ENCODE measurements around the gene MRPL4.

Gene MRPL4

DNA sequence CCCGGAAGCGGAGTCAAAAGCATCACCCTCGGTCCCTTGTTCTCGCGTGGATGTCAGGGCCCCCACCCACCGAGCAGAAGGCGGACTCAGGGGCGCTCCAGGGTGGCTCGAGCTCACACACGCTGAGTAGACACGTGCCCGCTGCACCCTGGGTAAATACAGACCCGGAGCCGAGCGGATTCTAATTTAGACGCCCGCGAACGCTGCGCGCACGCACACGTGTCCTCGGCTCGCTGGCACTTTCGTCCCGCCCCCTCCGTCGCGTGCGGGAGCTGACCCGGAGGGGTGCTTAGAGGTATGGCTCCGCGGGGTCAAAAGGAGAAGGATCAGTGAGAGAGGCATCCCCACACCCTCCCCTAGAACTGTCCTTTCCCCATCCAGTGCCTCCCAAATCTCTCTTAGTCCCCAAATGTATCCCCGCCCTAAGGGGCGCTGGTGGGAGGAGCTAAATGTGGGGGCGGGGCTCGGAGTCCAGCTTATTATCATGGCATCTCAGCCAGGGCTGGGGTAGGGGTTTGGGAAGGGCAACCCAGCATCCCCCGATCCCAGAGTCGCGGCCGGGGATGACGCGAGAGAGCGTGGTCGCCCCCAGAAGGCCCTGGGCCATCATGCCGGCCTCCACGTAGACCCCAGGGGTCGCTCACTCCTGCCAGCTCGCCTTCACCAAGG lies 37.3 kb downstream of the MRPL4 start:
- DNase-seq (ENCODE audit: low read depth), result peak; percentile 60

DNA sequence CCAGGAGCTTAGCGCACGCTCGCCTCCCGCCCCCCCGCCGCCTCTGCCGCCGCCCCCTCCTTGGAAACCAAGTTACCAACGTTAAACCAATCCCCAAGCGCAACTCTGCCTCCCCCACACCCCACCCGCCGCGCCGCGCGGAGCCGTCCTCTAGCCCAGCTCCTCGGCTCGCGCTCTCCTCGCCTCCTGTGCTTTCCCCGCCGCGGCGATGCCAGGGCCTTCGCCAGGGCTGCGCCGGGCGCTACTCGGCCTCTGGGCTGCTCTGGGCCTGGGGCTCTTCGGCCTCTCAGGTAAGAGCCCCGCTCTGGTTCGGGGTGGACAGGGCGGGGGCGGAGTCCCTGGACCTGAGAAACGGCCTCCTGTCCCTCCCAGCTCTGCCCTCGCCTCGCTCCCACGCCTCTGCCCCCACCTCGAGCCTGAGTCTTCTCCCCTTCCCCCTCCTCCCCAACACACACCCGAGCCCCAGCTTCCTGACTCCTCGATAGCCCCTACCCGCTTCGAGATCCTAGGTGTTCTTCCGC lies 37.9 kb downstream of the MRPL4 start, which contains the start of gene ICAM5:
TSS of gene ICAM5 (plus strand) at position 117 of the 521 bp plus-strand sequence. CDS start at position 209, 92 bp downstream.
- peak; percentile 73 for DNase-seq (ENCODE audit: low read depth)

DNA sequence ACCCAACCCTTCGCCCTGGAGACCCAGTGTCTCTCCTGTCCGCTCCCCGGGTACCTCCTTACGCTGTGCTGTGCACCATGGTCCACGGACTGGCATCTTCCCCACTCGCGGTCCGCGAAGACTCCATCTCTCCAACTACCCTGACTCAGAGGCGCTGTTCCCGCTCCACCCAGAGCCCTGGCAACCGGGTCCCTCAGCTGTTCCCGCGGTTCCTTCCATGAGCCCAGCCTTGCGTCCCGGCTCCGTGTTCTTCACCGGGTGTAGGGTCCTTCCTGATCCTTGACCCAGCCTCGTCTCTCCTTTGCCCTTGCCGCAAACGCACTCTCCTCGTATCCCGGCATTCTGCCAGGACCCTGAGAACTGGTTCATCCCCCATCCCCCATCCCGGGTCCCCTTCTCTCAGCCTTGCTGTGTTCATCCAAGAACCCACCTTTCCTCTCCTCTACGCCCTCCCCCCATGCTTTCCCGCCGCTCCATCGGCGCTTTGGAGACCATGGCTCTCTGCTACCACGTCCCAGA lies 38.4 kb downstream of the MRPL4 start:
- DNase-seq (ENCODE audit: low read depth), result no peak

DNA sequence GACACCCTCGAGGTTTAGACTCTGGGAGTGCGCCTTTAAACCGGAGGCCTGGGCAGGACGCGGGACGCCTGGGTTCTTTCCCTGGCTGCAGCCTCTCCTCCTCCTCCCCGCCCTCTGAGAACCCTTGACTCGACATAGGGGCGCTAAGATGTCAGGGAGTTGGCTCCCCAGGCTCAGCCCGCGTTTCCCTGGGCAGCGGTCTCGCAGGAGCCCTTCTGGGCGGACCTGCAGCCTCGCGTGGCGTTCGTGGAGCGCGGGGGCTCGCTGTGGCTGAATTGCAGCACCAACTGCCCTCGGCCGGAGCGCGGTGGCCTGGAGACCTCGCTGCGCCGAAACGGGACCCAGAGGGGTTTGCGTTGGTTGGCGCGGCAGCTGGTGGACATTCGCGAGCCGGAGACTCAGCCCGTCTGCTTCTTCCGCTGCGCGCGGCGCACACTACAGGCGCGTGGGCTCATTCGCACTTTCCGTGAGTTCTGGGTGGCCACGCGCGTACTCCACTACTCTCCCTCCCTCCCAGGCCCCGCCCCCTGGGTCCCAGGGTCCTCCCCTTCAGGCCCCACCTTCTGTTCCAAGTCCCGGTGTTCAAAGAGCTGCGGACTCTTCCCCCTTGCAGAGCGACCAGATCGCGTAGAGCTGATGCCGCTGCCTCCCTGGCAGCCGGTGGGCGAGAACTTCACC lies 39.0 kb downstream of the MRPL4 start:
- DNase-seq (ENCODE audit: low read depth), result peak; percentile 54

DNA sequence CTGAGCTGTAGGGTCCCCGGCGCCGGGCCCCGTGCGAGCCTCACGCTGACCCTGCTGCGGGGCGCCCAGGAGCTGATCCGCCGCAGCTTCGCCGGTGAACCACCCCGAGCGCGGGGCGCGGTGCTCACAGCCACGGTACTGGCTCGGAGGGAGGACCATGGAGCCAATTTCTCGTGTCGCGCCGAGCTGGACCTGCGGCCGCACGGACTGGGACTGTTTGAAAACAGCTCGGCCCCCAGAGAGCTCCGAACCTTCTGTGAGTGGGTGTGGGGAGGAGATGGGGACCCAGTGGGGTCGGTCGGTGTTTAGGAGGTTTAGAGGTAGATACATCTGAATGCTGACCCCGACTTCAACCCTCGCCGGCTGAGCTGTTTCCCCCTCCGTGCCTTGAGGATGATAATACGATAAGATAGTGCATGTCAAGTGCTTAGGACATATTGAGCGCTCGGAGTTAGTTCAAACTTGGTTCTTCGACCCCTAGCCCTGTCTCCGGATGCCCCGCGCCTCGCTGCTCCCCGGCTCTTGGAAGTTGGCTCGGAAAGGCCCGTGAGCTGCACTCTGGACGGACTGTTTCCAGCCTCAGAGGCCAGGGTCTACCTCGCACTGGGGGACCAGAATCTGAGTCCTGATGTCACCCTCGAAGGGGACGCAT lies 39.7 kb downstream of the MRPL4 start:
- DNase-seq (ENCODE audit: low read depth), result no peak

DNA sequence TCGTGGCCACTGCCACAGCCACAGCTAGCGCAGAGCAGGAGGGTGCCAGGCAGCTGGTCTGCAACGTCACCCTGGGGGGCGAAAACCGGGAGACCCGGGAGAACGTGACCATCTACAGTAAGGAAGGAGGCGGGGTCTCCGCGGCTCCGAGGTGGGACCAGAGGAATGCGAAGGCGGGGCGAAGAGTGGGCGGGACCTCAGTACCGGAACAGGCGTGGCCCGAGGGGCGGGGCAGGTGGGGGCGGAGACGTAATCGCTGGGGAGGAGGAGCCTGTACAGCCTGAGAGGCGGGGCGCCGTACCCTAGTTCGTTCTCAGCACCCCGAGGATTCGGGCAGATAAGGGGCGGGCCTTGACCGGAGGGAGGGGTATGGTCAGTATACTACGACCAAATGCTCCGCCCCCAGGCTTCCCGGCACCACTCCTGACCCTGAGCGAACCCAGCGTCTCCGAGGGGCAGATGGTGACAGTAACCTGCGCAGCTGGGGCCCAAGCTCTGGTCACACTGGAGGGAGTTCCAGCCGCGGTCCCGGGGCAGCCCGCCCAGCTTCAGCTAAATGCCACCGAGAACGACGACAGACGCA lies 40.3 kb downstream of the MRPL4 start:
- DNase-seq (ENCODE audit: low read depth), result peak; percentile 58

DNA sequence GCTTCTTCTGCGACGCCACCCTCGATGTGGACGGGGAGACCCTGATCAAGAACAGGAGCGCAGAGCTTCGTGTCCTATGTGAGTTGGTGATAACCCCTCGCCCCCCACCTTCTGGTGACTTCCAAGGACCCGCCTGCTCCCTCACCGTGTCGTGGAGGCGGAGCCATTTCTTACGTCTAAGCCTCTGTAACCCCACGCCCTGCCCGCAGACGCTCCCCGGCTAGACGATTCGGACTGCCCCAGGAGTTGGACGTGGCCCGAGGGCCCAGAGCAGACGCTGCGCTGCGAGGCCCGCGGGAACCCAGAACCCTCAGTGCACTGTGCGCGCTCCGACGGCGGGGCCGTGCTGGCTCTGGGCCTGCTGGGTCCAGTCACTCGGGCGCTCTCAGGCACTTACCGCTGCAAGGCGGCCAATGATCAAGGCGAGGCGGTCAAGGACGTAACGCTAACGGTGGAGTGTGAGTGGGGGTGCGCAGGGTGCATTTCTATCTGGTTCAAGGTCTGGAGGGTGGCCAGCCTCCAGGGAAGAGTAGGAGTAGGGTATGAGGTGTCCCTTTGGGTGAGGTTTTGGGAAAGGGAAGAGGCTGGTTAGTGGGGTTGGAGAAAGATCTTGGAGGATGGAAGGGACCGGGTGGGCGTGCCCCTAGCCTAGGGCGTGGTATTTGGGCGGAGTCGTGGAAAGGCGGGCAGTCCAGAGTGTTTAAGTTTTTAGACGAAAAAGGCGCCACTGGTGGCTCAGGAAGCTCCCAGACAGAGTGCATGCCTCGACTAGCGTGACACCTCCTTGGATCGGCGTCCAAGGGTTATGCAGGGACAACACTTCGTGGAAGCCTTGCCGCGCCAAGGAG lies 41.0 kb downstream of the MRPL4 start:
- no peak for DNase-seq (ENCODE audit: low read depth)

DNA sequence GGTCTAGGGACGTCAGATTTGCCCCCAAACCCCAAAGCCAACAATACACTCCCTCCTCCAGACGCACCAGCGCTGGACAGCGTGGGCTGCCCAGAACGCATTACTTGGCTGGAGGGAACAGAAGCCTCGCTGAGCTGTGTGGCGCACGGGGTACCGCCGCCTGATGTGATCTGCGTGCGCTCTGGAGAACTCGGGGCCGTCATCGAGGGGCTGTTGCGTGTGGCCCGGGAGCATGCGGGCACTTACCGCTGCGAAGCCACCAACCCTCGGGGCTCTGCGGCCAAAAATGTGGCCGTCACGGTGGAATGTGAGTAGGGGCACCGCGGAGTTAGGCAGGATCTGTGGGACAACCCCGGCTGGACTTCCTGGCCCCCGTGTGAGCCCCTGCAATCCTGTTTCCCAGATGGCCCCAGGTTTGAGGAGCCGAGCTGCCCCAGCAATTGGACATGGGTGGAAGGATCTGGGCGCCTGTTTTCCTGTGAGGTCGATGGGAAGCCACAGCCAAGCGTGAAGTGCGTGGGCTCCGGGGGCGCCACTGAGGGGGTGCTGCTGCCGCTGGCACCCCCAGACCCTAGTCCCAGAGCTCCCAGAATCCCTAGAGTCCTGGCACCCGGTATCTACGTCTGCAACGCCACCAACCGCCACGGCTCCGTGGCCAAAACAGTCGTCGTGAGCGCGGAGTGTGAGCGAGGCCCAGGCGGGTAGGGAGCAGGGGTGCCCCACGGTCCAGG lies 41.8 kb downstream of the MRPL4 start:
- no peak for DNase-seq (ENCODE audit: low read depth)

DNA sequence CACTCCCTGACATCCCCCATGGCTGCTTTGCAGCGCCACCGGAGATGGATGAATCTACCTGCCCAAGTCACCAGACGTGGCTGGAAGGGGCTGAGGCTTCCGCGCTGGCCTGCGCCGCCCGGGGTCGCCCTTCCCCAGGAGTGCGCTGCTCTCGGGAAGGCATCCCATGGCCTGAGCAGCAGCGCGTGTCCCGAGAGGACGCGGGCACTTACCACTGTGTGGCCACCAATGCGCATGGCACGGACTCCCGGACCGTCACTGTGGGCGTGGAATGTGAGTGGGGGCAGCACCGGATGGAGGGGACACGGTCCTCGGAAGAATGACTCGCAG lies 42.3 kb downstream of the MRPL4 start:
- no peak for DNase-seq (ENCODE audit: low read depth)

DNA sequence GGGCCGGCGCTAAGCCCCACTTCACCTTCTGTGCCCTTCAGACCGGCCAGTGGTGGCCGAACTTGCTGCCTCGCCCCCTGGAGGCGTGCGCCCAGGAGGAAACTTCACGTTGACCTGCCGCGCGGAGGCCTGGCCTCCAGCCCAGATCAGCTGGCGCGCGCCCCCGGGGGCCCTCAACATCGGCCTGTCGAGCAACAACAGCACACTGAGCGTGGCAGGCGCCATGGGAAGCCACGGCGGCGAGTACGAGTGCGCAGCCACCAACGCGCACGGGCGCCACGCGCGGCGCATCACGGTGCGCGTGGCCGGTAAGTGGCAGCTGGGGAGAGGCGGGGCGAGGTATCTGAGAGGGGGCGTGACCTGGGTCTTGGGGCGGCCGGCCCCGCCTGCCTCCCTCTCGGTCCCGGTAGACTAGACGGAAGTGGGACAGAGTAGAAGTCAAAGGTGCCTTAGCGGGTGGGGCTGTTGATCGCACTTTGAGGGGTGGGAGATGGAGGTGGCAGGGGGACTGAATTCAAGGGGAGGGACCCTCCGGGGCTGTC lies 43.4 kb downstream of the MRPL4 start:
- DNase-seq (ENCODE audit: low read depth), result peak; percentile 50

DNA sequence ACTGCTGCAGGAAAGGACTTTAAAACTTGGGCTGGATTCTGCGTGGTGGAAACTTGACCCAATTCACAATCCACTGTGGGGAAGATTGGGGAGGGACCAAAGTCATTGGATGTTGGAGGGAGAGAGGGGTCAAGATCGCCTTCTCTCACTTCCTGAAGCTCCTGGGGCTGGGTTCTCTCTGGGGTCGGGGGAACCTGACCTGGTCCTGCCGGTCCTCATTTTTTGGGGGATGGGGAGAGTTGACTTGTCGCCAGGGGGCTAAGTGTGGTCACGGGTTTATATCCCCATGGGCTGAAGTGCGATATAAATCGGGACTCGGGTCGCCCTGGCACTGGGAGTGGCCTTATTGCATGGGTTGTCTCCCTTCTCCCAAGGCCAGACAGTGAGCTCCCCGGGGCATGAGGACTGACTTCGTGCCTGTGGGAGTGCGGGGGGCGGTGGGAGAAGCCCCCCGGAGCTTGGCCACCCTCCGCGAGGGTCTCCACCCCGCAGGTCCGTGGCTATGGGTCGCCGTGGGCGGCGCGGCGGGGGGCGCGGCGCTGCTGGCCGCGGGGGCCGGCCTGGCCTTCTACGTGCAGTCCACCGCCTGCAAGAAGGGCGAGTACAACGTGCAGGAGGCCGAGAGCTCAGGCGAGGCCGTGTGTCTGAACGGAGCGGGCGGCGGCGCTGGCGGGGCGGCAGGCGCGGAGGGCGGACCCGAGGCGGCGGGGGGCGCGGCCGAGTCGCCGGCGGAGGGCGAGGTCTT lies 44.0 kb downstream of the MRPL4 start:
- no peak for DNase-seq (ENCODE audit: low read depth)

DNA sequence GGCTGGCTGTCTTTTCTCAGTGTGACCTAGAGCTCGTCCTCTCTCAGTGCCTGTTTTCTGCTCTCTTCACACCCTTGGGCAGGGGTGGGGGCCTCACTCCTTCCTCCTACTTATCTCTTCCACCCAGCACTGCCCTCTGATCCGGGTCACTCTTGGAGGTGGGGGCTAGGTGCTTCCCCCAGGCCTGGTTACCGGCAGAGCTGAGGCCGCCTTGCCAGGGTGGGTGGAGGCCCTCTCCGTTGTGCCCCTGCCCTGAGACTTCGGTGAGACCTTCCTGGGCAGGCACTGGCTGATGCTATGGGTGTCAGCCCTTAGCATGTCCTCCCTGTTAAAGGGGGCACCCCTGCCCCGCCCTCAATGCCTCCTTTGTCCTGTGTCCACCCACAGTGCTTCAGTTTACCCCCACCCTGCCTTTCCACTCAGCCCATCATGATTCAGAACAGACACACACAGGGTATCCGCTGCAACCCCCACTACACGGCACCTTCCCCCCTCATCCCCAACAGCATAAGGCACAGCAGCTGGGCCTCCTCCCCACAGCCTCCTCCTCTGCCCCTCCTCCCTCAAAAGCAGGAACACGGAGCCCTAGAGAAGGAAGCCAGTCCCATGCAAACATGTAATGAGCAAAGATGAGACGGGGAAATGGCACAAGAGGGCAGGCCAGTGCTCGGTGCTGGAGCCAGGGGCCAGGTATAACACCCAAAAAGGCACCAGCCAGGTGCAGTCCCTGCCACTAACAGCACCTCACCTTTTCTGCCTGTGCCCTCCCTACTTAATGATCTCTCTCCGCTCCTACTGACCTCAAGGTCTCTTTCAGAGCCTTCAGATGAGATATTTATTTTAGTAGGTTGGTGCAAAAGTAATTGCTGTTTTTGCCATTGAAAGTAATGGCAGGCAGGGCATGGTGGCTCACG lies 47.8 kb downstream of the MRPL4 start:
- DNase-seq (ENCODE audit: low read depth), result no peak

DNA sequence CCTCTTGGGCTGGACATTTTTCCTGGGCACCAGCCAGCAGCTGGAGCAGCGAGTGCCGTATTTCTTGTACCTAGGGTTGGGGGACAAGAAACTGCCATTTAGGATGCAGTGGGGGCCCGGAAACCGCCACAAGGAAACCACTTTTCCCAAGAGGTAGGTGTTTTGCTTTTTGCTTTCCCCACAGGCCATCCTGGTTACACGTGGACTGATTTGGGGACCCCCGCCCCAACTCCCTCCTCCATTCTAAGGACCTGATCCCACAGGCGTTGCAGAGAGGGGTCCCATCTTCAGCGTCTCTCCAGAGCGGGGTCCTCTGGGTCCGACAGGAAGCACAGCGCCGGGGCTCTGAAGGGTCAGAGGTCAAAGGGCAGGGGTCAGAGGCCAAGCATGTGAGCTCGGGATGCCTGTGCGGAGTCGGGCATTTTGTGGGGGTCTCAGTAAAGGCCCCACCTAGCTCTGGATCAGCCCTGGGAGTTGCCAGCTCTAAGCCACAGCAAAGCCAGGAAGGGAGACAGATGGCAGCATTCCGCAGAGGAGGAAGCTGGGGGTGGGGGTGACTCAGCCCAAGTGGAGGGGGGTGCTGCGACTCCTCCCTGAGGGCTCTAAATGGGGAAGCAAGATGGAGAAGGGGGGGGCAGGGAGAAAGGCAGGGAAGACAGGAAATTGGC lies 53.3 kb downstream of the MRPL4 start:
- DNase-seq (ENCODE audit: low read depth), result no peak

DNA sequence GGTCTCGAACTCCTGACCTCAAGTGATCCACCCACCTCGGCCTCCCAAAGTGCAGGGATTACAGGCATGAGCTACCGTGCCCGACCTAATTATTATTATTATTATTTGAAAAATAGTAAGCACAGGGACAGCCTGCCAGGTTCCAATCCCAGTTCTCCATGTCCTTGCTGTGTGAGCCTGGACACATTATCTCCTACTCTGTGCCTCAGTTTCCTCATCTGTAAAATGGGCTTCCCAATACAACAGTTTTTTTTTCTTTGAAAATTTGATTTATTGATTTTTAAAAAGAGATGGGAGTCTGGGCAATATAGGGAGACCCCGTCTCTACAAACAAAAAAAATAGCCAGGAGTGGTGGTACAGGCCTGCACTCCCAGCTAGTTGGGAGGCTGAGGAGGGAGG lies 54.3 kb downstream of the MRPL4 start:
- DNase-seq (ENCODE audit: low read depth), result no peak

DNA sequence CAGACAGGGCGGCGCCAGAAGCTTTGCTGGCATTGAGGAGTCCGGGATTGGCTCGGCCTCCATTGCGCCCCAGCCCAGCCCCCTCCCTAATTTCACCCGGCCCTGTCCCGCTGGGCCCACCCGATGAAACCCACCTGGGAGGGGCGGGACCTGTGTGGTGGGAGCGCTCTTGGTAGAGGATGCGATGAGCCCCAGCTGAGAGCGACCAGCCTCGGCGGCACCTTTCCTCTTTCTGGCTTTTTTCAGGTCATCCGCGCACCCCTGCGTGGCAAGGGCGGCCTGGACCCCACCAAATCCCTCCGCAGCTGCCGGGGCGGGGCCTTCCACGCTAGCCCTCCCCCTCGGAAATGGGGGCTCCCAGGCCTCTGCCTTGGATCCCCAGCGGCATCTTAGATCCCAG lies 57.4 kb downstream of the MRPL4 start, which contains the start of gene ZGLP1:
TSS of gene ZGLP1 (minus strand) at position 393 of the 400 bp plus-strand sequence.
- no peak for DNase-seq (ENCODE audit: low read depth)

Measured in stimulated activated CD4-positive, alpha-beta T cell treated with anti-CD3 and anti-CD28 coated beads, Interleukin-2, amount 100 ng/mL, for 4 hours (primary cell).